ENCODE measurements around the gene SELENOO.

DNA sequence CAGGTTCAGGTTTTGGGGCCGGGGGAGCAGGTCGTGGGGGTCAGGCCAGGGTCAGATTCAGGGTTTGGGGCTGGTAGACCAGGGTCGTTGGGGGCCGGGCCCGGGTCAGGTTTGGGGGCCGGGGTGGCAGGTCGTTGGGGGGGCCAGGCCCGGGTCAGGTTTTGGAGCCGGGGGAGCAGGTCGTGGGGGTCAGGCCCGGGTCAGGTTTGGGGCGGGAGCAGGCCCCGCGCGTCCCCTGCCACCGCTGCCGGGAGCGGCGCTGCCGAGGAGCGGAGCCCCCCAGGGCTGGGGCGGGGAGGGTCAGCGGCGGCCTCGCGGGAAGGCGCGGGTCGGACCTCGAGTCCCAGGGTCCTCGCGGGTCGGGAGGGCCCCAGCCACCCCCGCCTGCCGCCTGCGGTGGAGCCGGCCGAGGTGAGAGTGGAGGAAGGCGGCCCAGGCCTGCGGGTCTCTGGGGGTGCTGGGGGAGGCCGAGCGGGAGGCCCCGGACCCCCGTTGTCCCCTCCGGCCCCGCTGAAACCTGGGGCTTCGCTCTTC, 14.6 kb upstream of the SELENOO start:
- no peak for TF ChIP-seq CTCF (IDR thresholded peaks at IDR 0.05; ENCODE audit: low read depth, low read length, poor library complexity, severe bottlenecking)
- no peak for TF ChIP-seq EZH2phosphoT487 (IDR thresholded peaks at IDR 0.05; ENCODE audit: borderline replicate concordance, low read length)
